Transverse colon (tissue), 4 donors: ENCODE measurements around the gene F11.

Experiments
- CTCF ChIP-seq, 5 experiments: fragments of 200-600 bp in 3 of 5; fragments of 450-650 bp in 2 of 5; sonication (generic) in 3 of 5; IDR thresholded peaks; 1 replicate in 2 of 5; 2 replicates in 3 of 5; pipeline ENCODE4 v1.5.1; 2016 to 2017; ENCODE audit warnings: antibody characterized with exemption in 5 of 5, inconsistent platforms in 3 of 5, mild to moderate bottlenecking in 2 of 5, moderate library complexity in 1 of 5
- EP300 ChIP-seq: sonication (generic); formaldehyde crosslinking; IDR thresholded peaks from one replicate; pipeline ENCODE4 v1.6.1; 2017; ENCODE audit warnings: antibody characterized with exemption, low read depth
- POLR2A ChIP-seq: fragments of 450-650 bp; IDR thresholded peaks from one replicate; pipeline ENCODE4 v1.6.1; 2016; ENCODE audit warnings: antibody characterized with exemption, mild to moderate bottlenecking, moderate library complexity
- POLR2AphosphoS5 ChIP-seq, 3 donors: sonication (generic); formaldehyde crosslinking; IDR thresholded peaks; one replicate each; pipeline ENCODE4 v1.6.1; 2016; ENCODE audit warnings: antibody characterized with exemption in 3 of 3

GRCh38 chr4:186283311-186283710, 17.3 kb downstream of the F11 start:
- TF ChIP-seq CTCF (IDR thresholded peaks at IDR 0.05) (no peak), POLR2A (no peak), EP300 (no peak), POLR2AphosphoS5 (IDR thresholded peaks at IDR 0.05) (no peak)
